GM23248 (cell line): ENCODE data around the gene PLXDC1.

Source experiments
- EZH2 ChIP-seq: fragments of 200-600 bp; sonication (generic); IDR thresholded peaks from 2 replicates; pipeline ENCODE4 v1.6.1; 2018; ENCODE audit warnings: antibody characterized with exemption, mild to moderate bottlenecking; ENCODE audit not compliant: insufficient read depth, poor library complexity, severe bottlenecking
- EZH2phosphoT487 ChIP-seq: fragments of 200-600 bp; sonication (generic); IDR thresholded peaks from 2 replicates; pipeline ENCODE4 v1.6.1; 2018; ENCODE audit warnings: antibody characterized with exemption, moderate library complexity, mild to moderate bottlenecking, low read depth; ENCODE audit not compliant: insufficient read depth

DNA sequence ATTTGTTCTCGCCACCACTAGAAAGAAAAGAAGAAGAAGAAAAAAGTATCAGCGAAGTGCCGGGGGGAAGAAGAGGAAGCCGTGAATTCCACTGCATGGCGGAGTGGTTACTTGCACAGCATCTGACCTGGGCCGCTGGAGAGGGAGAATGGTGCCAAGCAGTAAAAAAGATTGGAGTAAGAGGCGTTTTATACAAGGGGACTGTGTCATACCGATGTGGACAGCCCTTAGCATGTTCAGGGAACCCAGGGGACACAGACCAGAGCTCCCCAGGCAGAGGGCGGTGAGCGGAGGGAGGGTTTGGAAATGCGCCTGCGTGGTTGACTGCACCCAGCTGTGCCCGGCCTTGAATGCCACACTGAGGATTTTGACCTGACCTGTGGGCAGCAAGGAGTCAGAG, 52.8 kb downstream of the PLXDC1 start:
- TF ChIP-seq EZH2phosphoT487 = no peak
- no peak for TF ChIP-seq EZH2
